NCI-H446 (cell line): ENCODE results near the gene GUCY1A2.

Experiments used
- DNase-seq, 2 experiments: peaks; one replicate each; lab custom pipeline; 2025; lab: John Stamatoyannopoulos, UW

Gene GUCY1A2

GRCh38 chr11:106728859-106729258, 289.4 kb downstream of the GUCY1A2 start:
- no peak for DNase-seq

DNA sequence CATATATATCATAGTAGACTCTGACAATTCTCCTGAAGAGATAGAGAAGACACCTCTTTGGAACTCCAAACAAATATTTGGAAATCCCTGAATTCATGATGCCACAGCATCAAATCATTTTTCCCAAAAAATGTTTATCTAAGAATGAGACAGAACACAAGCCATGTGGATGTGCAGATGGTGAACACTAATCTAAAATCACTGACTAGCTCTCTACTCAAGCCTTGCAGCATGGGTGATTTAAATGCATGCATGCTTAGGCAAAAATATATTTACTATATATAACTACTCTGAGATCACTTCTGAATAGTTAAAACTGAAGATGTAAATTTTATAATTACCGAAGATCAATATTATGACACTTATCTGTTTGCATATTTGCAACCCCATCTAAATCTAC, 289.9 kb downstream of the GUCY1A2 start:
- DNase-seq = no peak

DNA sequence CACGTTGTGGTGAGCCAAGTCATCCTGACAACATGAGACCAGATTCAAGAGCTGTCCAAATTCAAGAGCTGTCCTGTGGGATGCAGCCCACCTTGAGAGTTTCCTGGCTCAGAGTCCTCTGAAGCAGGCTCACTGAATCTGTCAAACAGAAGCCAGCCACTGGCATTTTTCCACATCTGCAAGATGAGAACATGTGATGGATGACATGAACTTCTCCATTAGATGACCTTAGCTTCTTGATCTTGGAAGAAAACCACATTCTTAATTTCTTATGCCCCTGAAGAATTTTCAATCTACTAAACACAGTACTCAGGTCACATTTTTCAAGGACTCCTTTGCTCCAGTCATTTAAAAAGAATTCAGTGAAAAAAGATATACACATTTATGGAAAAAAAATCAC, 291.0 kb downstream of the GUCY1A2 start:
- no peak for DNase-seq

GRCh38 chr11:106724293-106724892, 293.9 kb downstream of the GUCY1A2 start:
- no peak for DNase-seq

GRCh38 chr11:106723071-106723470, 295.2 kb downstream of the GUCY1A2 start:
- DNase-seq = no peak

GRCh38 chr11:106717222-106717621, 301.1 kb downstream of the GUCY1A2 start:
- DNase-seq = no peak

- no peak for DNase-seq
Measured at GRCh38 chr11:106714199-106714598, 304.1 kb downstream of the GUCY1A2 start.

DNA sequence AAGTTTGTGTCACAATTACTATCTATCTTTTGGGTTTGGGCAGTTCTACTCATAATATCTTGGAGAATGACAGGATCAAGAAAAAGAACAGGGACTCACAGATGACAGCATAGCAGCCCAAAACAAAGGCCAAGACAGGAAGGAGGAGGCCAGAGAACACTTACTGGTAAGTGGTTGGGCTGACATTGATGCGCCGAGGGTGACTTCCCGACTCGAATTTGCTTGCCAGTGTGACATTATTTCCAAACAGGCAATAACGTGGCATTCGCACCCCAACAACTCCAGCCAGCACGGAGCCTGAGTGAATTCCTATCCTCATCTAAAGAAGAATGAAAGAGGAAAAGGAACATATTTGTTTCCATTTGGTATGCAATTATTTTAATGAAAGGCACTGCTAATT, 309.9 kb downstream of the GUCY1A2 start:
- DNase-seq = no peak

DNA sequence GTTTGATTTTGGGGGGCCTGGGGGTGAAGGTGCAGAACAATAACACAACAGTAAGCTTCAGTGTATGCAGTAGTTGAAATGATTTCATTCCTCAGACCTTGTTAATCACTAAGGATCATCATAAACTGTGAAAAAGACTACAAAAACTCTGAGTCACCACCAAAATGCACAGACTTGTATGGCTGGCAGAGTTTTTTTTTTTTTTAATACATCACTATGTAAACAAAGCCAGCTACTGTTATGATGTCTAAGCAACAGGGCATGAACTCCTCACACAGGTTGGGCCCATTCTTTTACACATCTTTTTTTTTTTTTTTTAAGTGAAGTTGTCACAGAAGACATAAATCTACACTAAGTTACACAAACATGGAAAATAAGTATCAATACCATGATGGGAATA, 311.9 kb downstream of the GUCY1A2 start:
- DNase-seq = no peak

GRCh38 chr11:106702805-106703204, 315.5 kb downstream of the GUCY1A2 start:
- no peak for DNase-seq

GRCh38 chr11:106697058-106697457, 321.2 kb downstream of the GUCY1A2 start:
- no peak for DNase-seq

DNA sequence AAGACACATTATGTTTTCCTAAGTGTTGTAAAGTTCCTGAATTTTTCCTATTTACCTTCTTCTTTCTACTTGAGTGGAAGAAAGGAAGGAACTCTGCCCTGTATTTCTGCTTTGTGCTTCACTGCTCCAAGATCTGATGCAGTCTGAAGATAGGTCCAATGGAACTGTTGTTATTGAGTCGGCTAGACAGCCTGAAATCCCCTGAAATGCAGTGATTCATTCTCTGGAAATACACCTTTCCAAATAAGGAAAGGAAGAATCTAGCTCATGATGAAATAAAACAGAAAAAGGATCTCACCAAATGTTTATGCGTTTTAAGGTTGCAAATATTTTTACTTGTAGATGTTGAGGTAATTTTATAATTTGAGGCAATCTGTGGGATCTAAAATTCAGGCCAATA, 322.8 kb downstream of the GUCY1A2 start:
- DNase-seq = no peak

- DNase-seq = no peak
Measured at GRCh38 chr11:106694501-106694900, 323.8 kb downstream of the GUCY1A2 start.

GRCh38 chr11:106691807-106692365, 326.4 kb downstream of the GUCY1A2 start:
- no peak for DNase-seq

DNA sequence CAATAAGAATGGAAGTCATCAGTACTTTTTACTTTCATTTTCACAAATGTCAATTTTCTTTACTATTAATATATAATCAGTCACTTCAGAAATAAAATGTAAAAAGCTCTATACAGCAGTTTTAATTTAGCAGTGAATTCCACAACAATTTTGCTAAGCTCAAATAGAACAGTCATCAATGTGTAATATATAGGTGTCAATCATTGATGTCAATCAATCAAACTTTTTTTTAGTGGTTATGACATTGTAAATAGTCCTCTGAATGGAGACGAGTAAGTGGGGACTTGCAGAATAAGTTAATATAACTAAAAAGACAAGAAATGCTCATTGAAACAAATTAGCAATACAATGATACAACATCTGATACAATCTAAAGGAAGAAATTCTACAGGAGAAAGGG, 327.4 kb downstream of the GUCY1A2 start:
- DNase-seq = no peak

DNA sequence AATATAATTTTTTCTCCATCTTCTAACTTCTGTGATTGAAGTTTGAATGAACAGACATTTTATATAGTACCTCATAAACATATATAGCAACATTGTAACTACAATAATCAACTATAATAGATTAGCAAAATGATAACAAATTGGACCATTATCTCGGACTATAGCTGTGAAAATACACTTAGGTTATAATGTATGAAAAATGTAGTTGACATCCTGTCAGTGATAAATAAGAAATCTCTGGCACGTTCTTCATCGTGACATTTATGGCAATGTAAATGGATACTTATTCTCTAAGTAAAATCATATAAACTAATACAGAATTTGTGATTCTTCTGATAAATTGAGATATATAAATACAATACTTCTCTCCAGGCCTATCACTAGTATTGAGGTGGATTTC, 333.3 kb downstream of the GUCY1A2 start:
- no peak for DNase-seq

DNA sequence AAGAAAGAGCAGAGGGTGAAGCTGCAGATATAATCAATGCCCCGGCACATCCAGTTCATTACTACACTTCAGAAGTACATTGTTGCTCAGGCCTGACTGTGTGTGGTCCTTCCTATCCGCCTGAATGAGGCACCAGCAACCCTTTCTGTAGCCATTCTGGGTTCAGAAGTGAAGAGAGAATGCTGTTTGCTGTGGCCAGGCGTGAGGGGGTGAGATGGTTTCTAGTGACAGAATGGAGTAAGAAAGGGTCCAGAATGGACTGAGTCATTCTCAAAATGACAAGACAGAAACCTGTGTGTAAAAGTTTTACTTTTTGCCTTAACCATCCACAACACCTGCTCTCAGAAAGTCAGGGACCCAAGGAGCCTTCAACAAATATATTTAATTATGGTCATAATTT, 334.8 kb downstream of the GUCY1A2 start:
- no peak for DNase-seq

- no peak for DNase-seq
Measured at GRCh38 chr11:106681435-106681834, 336.8 kb downstream of the GUCY1A2 start.

GRCh38 chr11:106679581-106679980, 338.7 kb downstream of the GUCY1A2 start:
- DNase-seq = no peak

DNA sequence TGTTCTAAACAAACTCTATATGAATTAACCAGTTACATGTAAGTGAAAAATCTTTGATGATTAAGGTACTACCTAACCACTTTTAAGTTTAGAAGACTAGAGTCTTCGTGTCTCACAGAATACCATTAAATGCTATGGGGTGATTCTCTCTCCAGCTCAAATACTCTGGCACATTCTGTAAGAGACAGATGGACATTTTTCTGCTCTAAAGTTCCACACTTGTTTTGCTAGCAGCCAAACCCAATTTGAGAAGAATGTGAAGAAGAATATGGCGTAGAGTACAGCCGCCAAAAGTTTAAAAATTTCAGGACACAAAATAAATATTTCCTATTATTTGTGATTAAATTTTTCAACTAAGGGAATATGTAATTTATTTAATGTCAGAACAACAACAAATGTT, 339.1 kb downstream of the GUCY1A2 start:
- DNase-seq = peak in 1 of 2 experiments; percentile 58

- DNase-seq = no peak
Measured at GRCh38 chr11:106670069-106670468, 348.2 kb downstream of the GUCY1A2 start.

DNA sequence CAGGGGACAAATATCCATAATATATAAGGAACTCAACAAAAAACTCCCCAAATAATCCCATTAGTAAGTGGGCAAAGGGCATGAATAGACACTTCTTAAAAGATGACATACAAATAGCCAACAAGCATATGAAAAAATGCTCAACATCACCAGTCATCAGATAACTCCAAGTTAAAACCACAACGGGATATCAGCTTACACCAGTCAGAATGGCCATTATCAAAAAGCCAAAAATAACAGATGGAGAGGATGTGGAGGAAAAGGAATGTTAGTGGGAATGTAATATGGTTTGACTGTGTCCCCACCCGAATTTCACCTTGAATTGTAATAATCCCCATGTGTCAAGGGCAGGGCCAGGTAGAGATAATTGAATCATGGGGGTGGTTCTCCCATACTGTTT, 350.1 kb downstream of the GUCY1A2 start:
- no peak for DNase-seq

GRCh38 chr11:106656646-106657045, 361.6 kb downstream of the GUCY1A2 start:
- no peak for DNase-seq

GRCh38 chr11:106644824-106645223, 373.5 kb downstream of the GUCY1A2 start:
- DNase-seq = no peak
